WTC11 (cell line): ENCODE data around the gene FCSK. TPM values are rescaled to one million over a fixed set of nuclear protein-coding genes. Genes with fewer than 3 reads are reported as not detected.
A peak's percentile ranks its signal among the peaks of the same experiment; 100 is the strongest.
"Not testable (repeated sequence)": the region's sequence is repeated elsewhere in the genome, so short reads cannot be mapped to it uniquely, and the experiment has no call there.

Experiments used
- ATAC-seq: fragments of 200-7000 bp; cut with Tn5 transposase; 2 replicates; pipeline ENCODE4 v1.10.0; 2021; ENCODE audit warnings: mild to moderate bottlenecking, moderate library complexity
- CTCF ChIA-PET: fragments of 300-600 bp; sonication (Branson Sonifier 250); formaldehyde crosslinking; loops from one replicate; lab custom pipeline; 2021; ENCODE audit warnings: antibody characterized with exemption; lab: Charles Lee
- POLR2A ChIA-PET: fragments of 350-600 bp; sonication (Branson Sonifier 250); formaldehyde crosslinking; loops from one replicate; lab custom pipeline; 2021; ENCODE audit warnings: antibody characterized with exemption; lab: Charles Lee
- DNase-seq: peaks from one replicate; pipeline ENCODE4 v3.0.0; 2021; ENCODE audit warnings: low spot score
- H3K27ac Mint-ChIP-seq: 2 replicates; pipeline ENCODE4 v1.8.0; 2021; ENCODE audit warnings: mixed read lengths
- H3K27me3 Mint-ChIP-seq: 2 replicates; pipeline ENCODE4 v1.8.0; 2021; ENCODE audit warnings: low read depth, mild to moderate bottlenecking, moderate library complexity, mixed read lengths
- H3K36me3 Mint-ChIP-seq: 2 replicates; pipeline ENCODE4 v1.8.0; 2021; ENCODE audit warnings: mixed read lengths
- H3K4me1 Mint-ChIP-seq: 2 replicates; pipeline ENCODE4 v1.8.0; 2022; ENCODE audit warnings: mixed read lengths
- H3K4me3 Mint-ChIP-seq: 2 replicates; pipeline ENCODE4 v1.8.0; 2021; ENCODE audit warnings: mild to moderate bottlenecking, moderate library complexity, mixed read lengths
- H3K9me3 Mint-ChIP-seq: 2 replicates; pipeline ENCODE4 v1.8.0; 2021; ENCODE audit warnings: mixed read lengths
- AFF4 ChIP-seq: sonication (generic); formaldehyde crosslinking; IDR thresholded peaks from 2 replicates; pipeline ENCODE4 v1.8.1; 2023; ENCODE audit warnings: mild to moderate bottlenecking, missing genetic modification reagents, borderline replicate concordance
- ATF1 ChIP-seq: sonication (generic); formaldehyde crosslinking; IDR thresholded peaks from 2 replicates; pipeline ENCODE4 v1.8.1; 2023; ENCODE audit warnings: mild to moderate bottlenecking, moderate library complexity, missing genetic modification reagents
- CDX4 ChIP-seq: fragments of 250-450 bp; sonication (Bioruptor Pico); IDR thresholded peaks from 2 replicates; pipeline ENCODE4 v1.9.0; 2021; ENCODE audit warnings: moderate library complexity, mild to moderate bottlenecking, inconsistent platforms, borderline replicate concordance
- ETV6 ChIP-seq: sonication (generic); formaldehyde crosslinking; IDR thresholded peaks from 2 replicates; pipeline ENCODE4 v1.8.1; 2022; ENCODE audit warnings: mild to moderate bottlenecking, missing genetic modification reagents
- FOXP4 ChIP-seq: sonication (generic); formaldehyde crosslinking; IDR thresholded peaks from 2 replicates; pipeline ENCODE4 v1.8.0; 2022; ENCODE audit warnings: mild to moderate bottlenecking, missing genetic modification reagents
- JUN ChIP-seq: sonication (generic); formaldehyde crosslinking; IDR thresholded peaks from 2 replicates; pipeline ENCODE4 v1.8.0; 2023; ENCODE audit warnings: mild to moderate bottlenecking, missing genetic modification reagents
- NFATC4 ChIP-seq: fragments of 250-450 bp; sonication (Bioruptor Pico); IDR thresholded peaks from 2 replicates; pipeline ENCODE4 v1.9.0; 2021; ENCODE audit warnings: mild to moderate bottlenecking
- OVOL2 ChIP-seq: fragments of 250-450 bp; sonication (Bioruptor Pico); IDR thresholded peaks from 2 replicates; pipeline ENCODE4 v1.9.0; 2021; ENCODE audit warnings: mild to moderate bottlenecking, borderline replicate concordance
- SMAD4 ChIP-seq: sonication (generic); formaldehyde crosslinking; IDR thresholded peaks from 2 replicates; pipeline ENCODE4 v1.8.0; 2022; ENCODE audit warnings: mild to moderate bottlenecking, missing genetic modification reagents
- ZNF317 ChIP-seq: sonication (generic); formaldehyde crosslinking; IDR thresholded peaks from 2 replicates; pipeline ENCODE4 v1.8.1; 2023; ENCODE audit warnings: low read depth, mild to moderate bottlenecking, moderate library complexity, missing genetic modification reagents, borderline replicate concordance
- ZNF423 ChIP-seq: fragments of 250-450 bp; sonication (Bioruptor Pico); IDR thresholded peaks from 2 replicates; pipeline ENCODE4 v2.1.2; 2022; ENCODE audit warnings: mild to moderate bottlenecking, moderate library complexity
- ZNF425 ChIP-seq: fragments of 250-450 bp; sonication (Bioruptor Pico); conservative IDR thresholded peaks from 2 replicates; pipeline ENCODE4 v1.9.0; 2021; ENCODE audit warnings: mild to moderate bottlenecking
- total RNA-seq: library from RNA; stranded (reverse); gene quantifications from 3 replicates; pipeline ENCODE4 v1.2.3, GENCODE V29; 2021
- TF ChIP-seq, protein P1 (sequence below): sonication (generic); formaldehyde crosslinking; IDR thresholded peaks from 2 replicates; pipeline ENCODE4 v1.8.1; 2023; ENCODE audit warnings: mild to moderate bottlenecking, missing genetic modification reagents
- TF ChIP-seq, protein P2 (sequence below): sonication (generic); formaldehyde crosslinking; IDR thresholded peaks from 2 replicates; pipeline ENCODE4 v1.8.1; 2022; ENCODE audit warnings: low read depth, missing genetic modification reagents, borderline replicate concordance
- TF ChIP-seq, protein P3 (sequence below): sonication (generic); formaldehyde crosslinking; IDR thresholded peaks from 2 replicates; pipeline ENCODE4 v1.8.1; 2022; ENCODE audit warnings: mild to moderate bottlenecking, moderate library complexity, missing genetic modification reagents

The FCSK gene
- total RNA-seq, 1 experiment from 2014 or later: 10.6 TPM

GRCh38 chr16:70454222-70455034 lies at the start of gene FCSK (continued):
- TF ChIP-seq, protein P1, sequence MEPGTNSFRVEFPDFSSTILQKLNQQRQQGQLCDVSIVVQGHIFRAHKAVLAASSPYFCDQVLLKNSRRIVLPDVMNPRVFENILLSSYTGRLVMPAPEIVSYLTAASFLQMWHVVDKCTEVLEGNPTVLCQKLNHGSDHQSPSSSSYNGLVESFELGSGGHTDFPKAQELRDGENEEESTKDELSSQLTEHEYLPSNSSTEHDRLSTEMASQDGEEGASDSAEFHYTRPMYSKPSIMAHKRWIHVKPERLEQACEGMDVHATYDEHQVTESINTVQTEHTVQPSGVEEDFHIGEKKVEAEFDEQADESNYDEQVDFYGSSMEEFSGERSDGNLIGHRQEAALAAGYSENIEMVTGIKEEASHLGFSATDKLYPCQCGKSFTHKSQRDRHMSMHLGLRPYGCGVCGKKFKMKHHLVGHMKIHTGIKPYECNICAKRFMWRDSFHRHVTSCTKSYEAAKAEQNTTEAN (CRISPR knock-in tag): no peak
- TF ChIP-seq FOXP4 (0 out of 2 replicates have a peak, but pooled peaks have one; percentile 38), ZNF425 (CRISPR knock-in tag) (no peak), JUN (no peak), CDX4 (CRISPR knock-in tag) (no peak), NFATC4 (CRISPR knock-in tag) (no peak), SMAD4 (CRISPR knock-in tag) (no peak), ZNF423 (no peak), ETV6 (CRISPR knock-in tag) (peak; percentile 48; the same call in 1 of the 2 replicates), OVOL2 (no peak)
- TF ChIP-seq, protein P2, sequence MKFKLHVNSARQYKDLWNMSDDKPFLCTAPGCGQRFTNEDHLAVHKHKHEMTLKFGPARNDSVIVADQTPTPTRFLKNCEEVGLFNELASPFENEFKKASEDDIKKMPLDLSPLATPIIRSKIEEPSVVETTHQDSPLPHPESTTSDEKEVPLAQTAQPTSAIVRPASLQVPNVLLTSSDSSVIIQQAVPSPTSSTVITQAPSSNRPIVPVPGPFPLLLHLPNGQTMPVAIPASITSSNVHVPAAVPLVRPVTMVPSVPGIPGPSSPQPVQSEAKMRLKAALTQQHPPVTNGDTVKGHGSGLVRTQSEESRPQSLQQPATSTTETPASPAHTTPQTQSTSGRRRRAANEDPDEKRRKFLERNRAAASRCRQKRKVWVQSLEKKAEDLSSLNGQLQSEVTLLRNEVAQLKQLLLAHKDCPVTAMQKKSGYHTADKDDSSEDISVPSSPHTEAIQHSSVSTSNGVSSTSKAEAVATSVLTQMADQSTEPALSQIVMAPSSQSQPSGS (CRISPR knock-in tag): no peak

DNA sequence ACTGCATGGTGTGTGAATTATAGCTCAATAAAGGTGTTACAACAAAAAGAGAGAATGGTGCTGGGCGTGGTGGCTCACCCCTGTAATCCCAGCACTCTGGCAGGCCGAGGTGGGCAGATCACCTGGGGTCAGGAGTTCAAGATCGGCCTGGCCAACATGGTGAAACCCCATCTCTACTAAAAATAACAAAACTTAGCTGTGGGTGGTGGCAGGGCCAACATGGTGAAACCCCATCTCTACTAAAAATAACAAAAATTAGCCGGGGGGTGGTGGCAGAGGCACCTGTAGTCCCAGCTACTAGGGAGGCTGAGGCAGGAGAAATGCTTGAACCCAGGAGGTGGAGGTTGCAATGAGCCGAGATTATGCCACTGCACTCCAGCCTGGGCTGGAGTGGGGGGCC lies 48.3 kb upstream of the FCSK start:
- DNase-seq, H3K27ac Mint-ChIP-seq, H3K4me3 Mint-ChIP-seq, H3K9me3 Mint-ChIP-seq, H3K27me3 Mint-ChIP-seq, POLR2A ChIA-PET, ATAC-seq, CTCF ChIA-PET: not testable (repeated sequence)
- Mint-ChIP-seq H3K36me3 (peaks cover 16% of the 10 kb centered on the region), H3K4me1 (peaks cover 31% of the 10 kb centered on the region)

DNA sequence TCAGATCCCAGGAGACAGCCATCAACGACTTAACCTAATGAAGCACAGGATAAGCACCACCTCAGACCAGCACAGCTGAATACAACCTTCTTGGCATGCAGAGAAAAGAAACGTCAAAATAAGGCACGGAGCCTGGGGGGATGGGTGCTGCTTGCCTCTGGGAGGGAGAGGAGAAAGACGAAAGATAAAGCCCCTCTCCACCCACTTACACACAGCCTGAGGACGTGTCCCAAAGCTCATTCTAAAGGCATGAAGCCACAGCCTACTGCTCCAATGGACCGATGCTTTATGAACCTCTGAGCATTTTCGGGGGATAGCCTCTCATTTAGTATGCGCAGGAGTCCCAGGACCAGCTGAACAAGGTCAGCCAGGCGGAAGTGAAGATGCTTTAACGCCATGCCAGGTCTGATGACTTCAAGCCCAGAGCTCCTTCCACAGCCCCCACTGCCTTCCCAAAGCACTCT lies 46.6 kb upstream of the FCSK start:
- Mint-ChIP-seq H3K27me3 (no peaks in the 10 kb centered on the region), H3K4me3 (no peak overlapping the region), H3K36me3 (peaks cover 21% of the 10 kb centered on the region), H3K9me3 (no peaks in the 10 kb centered on the region), H3K4me1 (peaks cover 26% of the 10 kb centered on the region), H3K27ac (peak overlapping the region; percentile 46)
- POLR2A ChIA-PET: interaction anchor here (0.9 to 1.1 kb wide), 2 partner anchors 9 to 15 kb away, joined by 3 read pairs; no protein-coding TSS in a partner anchor
- ATAC-seq (peak; percentile 38), DNase-seq (no peak)
- CTCF ChIA-PET: interaction anchor here (0.6 to 2.2 kb wide), 6 partner anchors 10 to 63 kb away, joined by 3 to 16 read pairs (median 5); partner anchors contain the start of gene FCSK
- TF ChIP-seq ZNF317 (CRISPR knock-in tag) (no peak), ATF1 (CRISPR knock-in tag) (no peak), CDX4 (CRISPR knock-in tag) (no peak), AFF4 (CRISPR knock-in tag) (no peak)
- TF ChIP-seq, protein P3, sequence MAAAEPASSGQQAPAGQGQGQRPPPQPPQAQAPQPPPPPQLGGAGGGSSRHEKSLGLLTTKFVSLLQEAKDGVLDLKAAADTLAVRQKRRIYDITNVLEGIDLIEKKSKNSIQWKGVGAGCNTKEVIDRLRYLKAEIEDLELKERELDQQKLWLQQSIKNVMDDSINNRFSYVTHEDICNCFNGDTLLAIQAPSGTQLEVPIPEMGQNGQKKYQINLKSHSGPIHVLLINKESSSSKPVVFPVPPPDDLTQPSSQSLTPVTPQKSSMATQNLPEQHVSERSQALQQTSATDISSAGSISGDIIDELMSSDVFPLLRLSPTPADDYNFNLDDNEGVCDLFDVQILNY (CRISPR knock-in tag): no peak
